NK-92 (cell line): ENCODE measurements around the gene ABCB9.

Experiments used
- DNase-seq: peaks from one replicate; lab custom pipeline; 2025; ENCODE audit not compliant: unreplicated experiment; lab: John Stamatoyannopoulos, UW

Gene ABCB9

DNA sequence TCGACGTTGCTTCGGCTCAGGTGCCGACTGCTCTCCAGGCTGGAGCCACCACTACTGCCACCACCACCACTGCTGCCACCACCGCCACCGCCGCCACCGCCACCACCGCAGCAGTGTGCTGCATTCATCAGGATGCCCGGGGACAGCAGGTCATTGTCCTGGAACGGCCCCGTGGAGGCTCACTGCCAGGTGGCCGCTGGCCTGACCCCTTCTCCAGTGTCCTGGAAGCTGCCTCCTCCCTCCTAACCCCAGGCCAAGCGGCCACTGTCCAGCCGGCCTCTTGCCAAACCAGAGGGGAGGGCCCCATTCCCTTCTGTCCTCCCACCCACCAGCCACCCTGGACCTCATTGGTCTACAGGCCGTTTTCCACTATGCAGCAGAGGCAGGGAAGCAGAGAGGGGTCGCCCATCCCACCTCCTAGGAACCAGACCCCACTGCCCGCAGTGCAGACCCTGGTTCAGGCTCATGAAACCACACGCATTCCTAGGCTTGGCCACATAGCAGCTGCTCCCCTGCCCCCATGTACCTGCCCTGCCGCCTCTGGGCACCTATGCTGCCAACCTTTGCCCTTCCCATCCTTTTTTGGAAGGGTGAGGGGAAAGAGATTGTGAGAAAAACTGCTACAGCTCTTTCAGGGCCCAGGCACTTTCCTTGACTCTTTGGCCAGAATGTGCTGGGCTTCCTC is 29.4 kb upstream of the ABCB9 start:
- DNase-seq = no peak

DNA sequence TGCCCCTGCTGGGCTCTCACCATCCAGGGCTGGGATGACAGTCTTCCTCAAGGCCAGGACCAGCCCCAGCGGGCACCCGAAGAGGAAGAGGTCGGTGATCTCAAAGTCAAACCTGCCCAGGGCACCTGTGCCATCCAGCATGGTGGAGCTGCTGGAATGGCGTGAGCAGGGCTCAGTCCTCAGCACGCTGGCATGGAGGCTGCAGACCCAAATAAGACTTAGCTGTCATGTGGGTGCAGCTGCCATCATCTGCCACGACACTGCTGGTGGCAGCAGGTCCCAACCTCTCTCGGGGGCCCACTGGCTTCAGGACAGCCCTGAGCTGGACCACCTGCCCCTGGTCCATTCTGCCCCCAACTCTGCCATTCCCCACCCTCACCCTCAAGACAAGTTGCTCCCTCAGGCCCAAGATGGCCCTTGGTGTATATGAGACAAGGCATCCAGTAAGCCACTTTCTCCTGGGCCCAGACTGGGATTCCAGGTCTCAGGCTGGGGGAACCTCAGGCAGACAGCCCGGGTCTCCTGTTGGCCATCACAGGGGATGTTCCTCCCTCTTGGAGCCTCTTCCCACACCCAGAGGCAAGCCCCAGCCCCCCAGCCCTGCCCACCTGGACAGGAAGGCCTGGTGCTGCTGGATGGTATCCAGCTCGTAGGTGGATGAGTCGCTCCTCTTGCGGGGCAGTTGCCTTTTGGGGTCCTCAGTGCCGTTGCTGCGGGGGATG is 28.7 kb upstream of the ABCB9 start:
- no peak for DNase-seq

DNA sequence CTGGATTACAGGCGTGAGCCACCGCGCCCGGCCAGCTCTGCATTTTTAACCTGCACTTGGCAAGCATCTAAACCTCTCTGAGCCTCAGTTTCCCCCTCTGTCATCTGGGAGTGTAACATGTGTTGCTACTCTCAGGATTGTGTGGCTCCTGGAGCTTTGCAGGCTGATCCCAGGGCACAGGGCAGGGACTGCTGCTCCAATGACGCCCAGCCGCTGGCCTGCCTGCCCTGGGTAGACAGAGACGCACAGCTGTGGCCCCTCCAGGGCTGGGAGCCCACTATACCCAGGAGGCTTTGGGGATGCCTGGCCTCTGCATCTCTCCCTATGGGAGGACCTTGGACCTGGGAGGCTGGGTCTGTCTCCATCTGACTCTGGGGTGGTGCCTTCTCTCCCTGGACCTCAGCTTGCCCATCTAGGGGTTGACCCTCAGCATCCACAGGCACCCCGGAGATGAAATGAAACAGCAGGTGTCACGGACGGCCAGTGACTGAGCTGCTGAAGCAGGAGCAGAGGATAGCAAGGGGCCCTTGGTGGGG is 27.9 kb upstream of the ABCB9 start:
- no peak for DNase-seq

DNA sequence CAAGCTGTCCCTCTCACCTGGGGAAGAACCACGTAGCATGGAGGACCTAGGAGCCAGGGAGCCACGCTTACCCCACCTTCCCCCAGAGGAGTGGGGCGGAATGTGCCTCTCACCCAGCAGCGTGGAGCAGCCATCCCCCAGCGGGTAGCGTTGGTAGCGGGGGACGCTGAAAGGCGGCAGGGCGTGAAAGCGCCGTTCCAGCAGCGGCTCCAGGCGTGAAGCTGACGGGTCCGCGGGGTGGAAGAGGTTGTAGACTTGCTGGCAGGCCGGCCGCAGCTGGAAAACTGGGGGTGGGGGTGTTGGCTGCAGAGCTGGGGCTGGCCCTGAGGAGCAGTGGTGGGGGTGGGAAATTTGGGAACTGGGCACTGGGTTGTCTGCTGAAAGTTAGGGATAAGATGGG is 26.1 kb upstream of the ABCB9 start:
- no peak for DNase-seq

DNA sequence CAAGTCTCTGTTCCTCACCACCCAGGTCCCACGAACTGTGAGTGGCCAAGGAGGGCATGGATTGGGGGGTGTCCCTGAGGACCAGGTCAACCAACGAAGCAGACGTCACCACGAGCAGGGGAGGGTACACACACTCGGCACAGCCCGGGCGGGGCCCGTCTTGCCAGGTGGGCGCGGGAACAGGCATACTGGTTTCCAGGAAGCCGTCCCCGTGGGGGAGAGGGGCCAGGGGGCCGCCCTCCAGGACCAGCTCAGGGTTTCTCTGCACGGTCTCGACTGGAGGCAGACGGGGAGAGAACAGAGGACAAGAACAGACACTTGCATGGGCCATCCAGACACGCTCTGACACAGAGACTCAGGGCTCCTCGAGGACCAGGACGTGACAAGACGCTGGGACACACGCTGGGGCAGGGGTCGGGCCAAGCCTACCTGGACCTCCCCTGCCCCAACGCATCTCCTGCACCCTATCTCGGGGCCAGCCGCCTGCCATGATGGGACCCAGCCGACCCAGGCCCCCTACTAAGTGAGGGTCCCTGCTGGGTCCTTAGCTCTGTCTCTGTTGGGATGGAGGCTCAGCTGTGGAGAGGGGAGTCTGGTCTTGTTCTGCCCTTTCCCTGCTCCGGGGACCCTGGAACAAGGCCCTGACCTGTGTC is 25.5 kb upstream of the ABCB9 start:
- DNase-seq = no peak

DNA sequence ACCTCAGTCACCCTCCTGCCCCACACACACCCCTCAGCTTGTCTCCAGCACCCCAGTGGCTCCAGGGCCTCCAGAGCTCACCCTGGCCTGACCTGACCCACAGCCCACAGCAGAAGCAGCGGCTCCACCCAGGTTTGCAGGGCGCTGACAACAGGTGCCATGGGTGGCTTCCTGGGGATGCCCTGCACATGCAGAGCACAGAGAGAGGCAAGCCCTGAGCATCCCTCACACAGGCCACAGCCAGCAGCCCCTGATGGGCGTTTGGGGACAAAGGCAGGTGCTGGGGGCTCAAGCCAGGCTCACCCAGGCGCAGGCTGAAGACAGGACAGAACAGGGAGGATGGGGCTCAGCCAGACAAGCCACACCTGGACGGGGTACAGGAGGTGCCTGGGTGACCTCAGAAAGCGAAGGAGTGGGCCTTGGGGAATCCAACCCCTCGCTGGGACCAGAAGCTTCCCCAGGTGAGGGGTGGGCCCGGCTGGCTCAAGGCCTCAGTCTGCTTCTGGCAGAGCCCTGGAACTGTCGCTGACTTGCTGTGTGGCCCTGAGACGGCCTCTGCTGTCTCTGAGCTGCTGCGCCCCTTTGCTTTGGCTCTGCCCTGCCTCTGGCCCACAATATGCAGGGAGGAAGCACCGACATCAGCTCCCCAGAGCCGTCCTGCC is 24.8 kb upstream of the ABCB9 start:
- no peak for DNase-seq

DNA sequence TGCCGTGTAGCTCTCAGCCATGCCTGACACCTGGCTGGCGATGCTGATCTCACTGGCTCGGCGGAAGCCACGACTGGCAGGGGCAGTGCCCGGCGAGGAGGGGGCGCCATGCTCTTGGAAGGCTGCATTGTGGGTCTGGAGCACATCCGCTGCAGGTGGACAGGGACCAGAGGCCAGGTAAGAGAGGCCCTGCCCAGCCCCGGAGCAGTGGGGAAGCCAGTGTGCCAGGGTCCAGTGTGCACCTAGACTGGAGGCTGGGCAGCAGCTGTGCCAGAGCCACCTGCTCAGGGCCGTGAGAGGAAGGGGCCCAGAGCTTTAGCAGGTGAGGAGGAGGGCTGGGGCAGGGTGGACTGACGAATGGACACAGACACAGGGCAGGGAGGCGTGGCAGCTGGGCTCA is 24.3 kb upstream of the ABCB9 start:
- DNase-seq = no peak

DNA sequence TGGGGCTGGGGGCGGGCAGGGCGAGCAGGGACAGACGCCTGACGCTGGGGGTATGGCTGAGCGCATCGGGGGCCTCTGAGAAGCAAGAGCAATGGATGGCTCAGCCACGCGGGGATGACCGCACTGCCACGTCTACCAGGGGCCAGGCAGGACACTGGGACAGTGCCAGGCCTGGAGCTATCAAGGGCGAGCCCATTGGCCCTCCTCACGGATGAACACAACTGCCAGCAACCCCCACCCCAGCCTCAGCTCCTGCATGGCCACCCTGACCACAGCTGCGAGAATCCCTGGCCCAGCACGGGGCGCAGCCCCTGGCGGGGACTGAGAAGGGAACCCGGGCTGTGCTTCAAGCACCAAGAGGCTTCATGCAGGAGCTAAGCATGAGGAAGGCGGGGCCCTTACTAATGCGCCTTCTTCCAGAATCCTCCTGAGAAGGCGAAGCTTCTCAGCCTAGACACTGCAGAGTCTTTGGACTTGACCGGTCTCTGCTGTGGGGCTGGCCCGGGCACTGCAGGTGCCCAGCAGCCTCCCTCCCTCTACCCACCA is 23.7 kb upstream of the ABCB9 start:
- no peak for DNase-seq

DNA sequence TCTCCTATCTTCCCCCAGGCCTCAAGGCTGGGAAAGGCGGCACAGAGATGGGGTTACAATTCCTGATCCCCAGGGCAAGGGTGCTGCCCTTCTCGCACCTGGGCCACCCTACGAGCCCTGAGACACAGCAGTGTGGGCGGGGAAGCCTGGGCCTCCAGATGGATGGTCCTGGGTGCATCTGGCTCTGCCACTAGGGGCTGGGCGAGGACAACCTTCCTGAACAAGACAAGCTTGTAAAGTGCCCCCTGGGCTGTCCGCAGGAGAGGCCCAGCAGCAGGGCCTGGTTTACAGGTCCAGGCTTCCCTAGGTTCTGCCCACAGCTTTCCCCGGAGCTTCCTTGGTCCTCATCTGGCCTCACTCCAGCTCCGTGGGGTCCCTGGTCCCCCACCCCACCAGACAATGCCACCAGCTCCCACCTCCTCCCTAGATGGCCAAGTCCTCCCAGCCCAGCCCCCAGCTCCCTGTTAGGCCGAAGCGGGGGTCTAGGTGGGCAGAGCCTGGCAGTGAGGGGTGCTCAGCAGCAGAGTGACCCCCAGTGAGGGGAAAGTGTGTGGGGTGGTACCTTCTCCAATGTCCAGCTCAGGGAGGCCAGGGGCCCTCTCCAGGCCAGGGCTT is 23.1 kb upstream of the ABCB9 start:
- no peak for DNase-seq

DNA sequence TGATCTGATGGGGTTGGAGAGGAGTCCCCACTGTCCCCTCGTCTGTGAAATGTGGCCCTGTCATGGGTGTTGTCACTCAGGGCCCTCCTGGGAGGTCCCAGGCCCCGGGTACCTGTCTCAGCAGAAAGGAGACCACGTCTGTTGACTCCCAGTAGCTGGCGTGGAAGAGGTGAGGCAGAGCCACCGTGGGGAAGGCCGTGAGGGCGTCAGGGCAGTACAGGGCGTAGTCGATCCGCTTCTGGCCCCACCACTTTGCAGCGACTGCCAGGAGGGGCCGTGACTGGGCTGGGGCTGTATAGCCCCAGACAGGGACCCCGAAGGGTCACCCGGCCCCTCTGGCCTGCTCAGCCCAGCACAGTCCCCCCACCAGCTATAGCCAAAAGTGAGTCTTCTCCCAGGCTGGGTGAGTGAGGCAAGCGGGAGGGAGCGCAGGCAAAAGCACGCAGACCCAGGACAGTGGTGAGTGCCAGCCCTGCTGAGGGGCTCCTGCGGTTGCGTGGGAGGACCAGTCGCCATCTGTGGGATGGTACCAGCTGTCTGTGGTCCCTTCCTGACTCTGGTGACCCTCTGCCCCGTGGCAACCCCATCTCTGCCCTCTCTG is 22.4 kb upstream of the ABCB9 start:
- no peak for DNase-seq

DNA sequence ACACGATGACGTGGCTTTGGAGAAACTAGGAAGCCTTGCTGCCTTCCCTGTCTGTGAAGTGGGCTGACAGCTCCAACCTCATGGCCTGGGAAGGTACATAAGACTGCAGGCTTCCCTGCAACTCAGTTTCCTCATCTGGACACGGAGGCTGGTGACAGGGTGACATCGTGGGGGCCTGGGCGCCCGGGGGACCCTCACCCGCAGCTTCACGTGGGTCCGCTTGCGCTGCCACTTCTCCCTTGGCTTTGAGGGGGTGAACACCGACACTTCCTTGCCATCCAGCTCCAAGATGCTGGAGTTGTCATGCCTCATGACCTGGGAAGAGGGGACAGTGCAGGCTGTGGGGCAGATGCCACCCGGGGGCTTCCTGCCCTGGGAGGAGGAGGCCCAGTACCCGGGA is 21.8 kb upstream of the ABCB9 start:
- DNase-seq = no peak

DNA sequence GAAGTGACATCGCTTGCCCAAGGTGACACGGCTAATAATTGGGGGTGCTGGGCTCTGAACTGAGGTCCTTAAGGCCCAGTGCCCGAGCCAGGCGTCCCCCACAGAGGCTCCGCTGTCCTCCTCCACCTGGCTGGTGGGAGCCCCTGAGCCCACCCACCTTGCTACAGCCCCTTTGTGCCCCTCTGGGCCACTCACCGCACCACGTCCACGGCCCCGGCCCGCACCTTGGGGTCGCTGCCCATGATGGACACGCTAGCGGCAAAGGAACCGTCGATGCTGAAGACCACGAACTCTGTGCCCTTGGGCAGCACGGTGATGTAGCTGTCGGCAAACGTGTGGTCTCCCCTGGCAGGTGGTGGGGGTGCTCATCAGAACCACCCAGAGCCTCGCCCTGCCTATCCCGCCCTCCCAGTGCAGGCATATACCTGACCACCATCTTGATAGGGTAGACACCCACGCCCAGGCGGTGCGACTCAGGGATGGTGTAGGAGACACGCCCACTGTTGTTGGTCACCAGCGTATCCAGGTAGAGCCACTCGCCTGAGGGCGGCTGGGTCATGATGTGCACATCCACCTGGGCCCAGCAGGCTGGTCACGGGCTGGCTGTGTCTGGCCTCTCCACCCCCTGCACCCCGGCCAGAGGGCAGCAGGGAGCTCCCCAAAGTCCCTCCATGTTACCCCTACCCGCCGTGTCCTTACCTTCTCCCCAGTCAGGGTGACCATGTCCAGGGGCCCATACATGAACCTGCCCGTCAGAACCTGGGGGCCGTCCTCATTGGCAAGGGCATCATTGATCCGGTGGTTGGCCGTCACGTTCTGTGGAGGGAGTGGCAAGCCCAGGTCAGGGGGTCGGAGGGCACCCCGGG is 21.1 kb upstream of the ABCB9 start:
- DNase-seq = no peak

DNA sequence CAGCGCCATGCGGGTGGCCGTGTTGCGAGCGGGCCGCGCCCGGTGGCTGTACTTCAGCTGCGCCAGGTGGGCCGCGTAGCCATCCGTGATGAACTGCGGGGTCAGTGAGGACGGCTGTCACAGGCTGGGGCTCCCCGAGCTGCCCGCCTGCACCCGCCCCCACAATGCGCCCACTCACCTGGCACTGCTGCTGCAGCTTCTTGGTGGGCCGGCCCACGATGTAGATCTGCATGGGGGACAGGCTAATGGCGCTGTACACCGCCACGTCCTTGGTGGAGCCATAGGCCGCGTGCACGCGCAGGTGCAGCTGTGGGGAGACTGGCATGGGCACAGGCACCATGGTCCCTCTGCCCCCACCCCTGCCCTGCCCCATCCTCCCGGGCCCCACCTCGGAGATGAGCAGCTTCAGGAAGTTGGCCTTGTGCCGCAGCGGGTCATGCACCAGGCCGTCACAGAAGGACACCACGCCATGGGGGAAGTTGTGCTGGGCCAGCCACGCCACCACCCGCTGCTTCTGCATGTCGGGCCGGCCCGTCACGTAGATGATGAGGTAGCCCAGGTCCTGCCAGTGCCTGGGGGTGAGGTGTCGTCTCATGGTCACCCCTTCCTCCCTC is 20.1 kb upstream of the ABCB9 start:
- no peak for DNase-seq

DNA sequence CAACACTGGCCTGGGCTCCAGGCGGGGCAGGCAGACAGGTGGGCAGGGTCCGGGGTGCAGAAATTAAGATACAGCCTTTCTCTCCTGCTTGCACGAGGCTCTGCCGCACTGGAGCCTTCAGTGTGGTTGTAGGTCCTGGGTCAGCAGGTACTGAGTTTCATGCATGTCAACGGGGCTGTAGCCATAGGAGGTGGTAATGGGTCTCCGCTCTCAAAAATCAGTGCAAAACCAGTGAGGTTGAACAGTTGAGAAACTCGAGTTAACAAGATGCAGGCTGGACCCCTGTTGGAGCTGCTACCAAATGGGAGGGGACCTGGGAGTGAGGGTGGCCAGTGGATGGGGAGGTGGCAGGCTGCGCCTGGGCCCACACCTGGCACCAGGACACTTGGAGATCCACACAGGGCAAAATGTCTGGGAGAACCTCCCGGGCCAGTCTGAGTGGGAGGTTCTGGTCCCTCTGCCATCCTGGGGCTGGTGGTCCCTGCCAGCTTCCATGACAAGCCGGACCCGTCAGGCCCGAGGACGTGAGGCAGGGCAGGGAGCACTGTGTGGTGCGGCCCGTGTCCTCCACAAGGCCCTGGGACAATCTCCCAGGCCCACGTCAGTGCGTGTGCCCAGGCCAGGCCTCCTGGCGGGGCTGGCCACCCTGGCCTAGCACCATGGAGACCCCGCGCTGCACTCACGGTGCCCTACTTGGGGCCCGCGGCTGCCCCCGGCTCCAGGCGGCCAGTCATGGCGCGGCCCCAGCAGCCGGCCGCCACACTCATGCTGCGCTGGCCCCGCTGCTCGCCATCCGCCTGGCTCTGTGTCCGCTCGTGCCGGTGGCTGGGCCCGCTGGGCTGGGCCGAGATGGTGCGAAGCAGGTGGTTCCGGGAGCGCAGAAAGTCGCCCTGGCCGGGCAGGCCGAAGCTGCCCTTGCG is 19.3 kb upstream of the ABCB9 start:
- DNase-seq = no peak

DNA sequence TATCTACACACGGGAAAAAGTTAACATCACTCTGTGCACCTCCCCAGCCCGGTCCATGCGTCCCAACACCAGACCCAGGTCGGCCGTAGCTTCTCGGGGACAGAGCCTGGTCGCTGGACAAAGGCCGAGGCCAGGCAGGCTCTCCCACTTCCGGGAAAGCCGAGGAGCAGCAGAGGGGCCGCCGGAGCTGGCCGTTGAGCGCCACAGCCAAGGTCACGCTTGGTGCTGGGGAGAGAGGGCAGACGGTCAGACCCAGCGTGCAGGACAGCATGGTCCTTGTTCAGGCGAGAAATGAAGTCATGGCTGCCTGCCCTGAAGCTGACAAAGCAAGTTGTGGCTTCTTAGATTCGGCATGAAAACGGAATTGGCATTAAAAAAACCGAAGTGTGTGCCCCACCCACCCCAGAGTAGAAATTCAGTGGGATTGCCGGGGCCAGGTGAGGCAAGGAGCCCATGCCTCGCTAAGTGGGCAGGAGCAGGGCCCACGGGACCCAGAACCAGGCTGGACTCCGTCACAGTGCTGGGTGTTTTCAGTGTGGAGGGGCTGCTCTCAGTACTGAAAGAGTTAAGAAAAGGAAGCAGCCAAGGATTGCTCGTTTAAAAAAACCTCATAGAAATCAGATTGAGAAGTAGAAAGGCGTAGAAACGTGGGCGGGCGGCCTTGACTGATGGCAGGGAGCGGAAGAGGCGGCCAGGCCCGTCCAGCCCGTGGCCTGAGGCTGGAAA is 18.5 kb upstream of the ABCB9 start:
- no peak for DNase-seq

DNA sequence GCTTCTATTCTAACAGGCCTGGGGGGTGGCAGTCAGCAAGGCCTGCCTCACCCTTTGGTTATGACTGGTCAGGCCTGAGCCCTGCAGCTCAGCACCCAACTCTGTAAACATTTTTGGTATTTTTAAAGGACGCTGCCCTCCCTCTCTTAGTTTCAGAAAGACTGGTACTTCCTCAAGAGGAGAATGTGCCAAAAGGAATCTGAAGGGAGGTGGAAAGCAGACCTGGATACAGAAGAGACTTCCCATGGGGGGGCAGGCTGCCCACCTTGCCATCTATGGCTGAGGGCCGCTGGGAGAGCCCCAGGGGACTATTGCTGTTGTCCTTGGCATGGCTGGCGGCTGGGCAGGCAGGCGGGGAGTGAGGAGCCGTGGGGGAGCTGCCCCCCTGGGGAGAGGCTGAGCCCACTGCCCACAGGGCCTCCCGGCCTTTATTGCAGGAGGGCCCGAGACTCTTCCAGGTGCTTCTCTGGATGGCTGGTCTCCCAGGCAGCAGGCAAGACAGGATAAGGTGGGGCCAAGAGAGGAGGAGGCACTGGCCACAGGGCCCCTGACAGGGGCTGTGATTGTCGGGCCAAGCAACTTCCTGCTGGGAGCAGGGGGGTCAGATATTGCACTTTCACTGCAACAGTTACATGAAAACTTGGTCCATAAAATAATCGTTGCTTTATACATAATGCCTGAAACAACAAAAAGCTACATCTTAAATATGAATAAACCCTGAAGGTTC is 17.7 kb upstream of the ABCB9 start:
- DNase-seq = no peak
